ENCODE results near the gene ADGRD1.

ADGRD1 gene

GRCh38 chr12:130938186-130938585, 15.5 kb upstream of the ADGRD1 start:
- TF ChIP-seq CTCF (IDR thresholded peaks at IDR 0.05; ENCODE audit: insufficient read depth, missing control alignments) = no peak
- FAIRE-seq (no peak), DNase-seq (ENCODE audit: insufficient read length, low spot score) (no peak)

GRCh38 chr12:130944878-130945277, 8.8 kb upstream of the ADGRD1 start:
- FAIRE-seq = no peak
- TF ChIP-seq CTCF (IDR thresholded peaks at IDR 0.05; ENCODE audit: insufficient read depth, missing control alignments) = no peak
- no peak for DNase-seq (ENCODE audit: insufficient read length, low spot score)

- DNase-seq (ENCODE audit: insufficient read length, low spot score) (no peak), FAIRE-seq (no peak)
- no peak for TF ChIP-seq CTCF (IDR thresholded peaks at IDR 0.05; ENCODE audit: insufficient read depth, missing control alignments)
Observed at GRCh38 chr12:130945786-130946492, 7.8 kb upstream of the ADGRD1 start.

GRCh38 chr12:130947028-130947613, 6.6 kb upstream of the ADGRD1 start:
- FAIRE-seq (no peak), DNase-seq (ENCODE audit: insufficient read length, low spot score) (no peak)
- TF ChIP-seq CTCF (IDR thresholded peaks at IDR 0.05; ENCODE audit: insufficient read depth, missing control alignments) = no peak

GRCh38 chr12:130948136-130948535, 5.6 kb upstream of the ADGRD1 start:
- FAIRE-seq (no peak), DNase-seq (ENCODE audit: insufficient read length, low spot score) (no peak)
- no peak for TF ChIP-seq CTCF (IDR thresholded peaks at IDR 0.05; ENCODE audit: insufficient read depth, missing control alignments)

- TF ChIP-seq CTCF (IDR thresholded peaks at IDR 0.05; ENCODE audit: insufficient read depth, missing control alignments) = no peak
- FAIRE-seq = no peak
Observed at GRCh38 chr12:130948751-130949150, 5.0 kb upstream of the ADGRD1 start.

GRCh38 chr12:130949806-130950205, 3.9 kb upstream of the ADGRD1 start:
- TF ChIP-seq CTCF (IDR thresholded peaks at IDR 0.05; ENCODE audit: insufficient read depth, missing control alignments) = no peak
- DNase-seq (ENCODE audit: insufficient read length, low spot score) (no peak), FAIRE-seq (no peak)

More at GRCh38 chr12:130948751-130949150, 5.0 kb upstream of the ADGRD1 start:
- DNase-seq (ENCODE audit: insufficient read length, low spot score) = no peak

Measured in D721Med (cell line).